SKM-1 treated with dmso at 0.1 percent for 144 hours (cell line): ENCODE results near the gene CHRM3.

Source experiments
- DNase-seq: peaks from one replicate; lab custom pipeline; 2025; ENCODE audit not compliant: unreplicated experiment; lab: John Stamatoyannopoulos, UW

The CHRM3 gene

GRCh38 chr1:239394107-239394506 lies 7.7 kb downstream of the CHRM3 start:
- DNase-seq, result no peak

- no peak for DNase-seq
These were observed 27.5 kb downstream of the CHRM3 start for GRCh38 chr1:239413916-239414315.

GRCh38 chr1:239417221-239417620 lies 30.9 kb downstream of the CHRM3 start:
- no peak for DNase-seq

DNA sequence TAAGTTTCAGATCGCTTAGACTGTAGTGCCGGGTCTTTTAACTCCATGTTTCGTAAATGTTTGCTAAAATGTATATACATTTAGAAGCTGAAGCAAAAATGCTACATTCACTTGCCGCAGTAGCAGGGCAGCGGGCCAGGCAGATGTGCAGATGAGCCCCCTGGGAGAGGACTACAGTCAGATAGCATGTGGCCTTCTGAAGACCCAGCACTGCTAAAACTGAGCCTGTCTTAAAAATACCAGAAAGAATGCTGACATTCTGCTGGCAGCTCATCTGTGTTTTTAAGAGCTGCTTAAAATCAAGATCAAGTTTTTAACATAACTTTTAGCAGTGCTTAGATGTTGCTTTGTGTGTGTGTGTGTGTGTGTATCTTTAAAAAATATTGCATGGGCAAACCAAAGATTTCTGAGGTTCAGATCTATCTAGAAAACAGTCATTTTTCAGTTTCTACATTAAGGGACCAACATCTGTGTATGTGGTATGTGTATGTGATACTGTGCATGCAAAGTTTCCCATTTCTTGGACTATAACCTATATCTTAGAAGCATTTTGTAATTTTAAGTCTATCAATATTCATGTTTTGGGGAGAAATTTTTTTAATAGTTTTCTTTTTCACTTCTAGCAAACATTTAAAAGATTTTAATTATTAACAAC lies 31.7 kb downstream of the CHRM3 start:
- DNase-seq, result no peak

DNA sequence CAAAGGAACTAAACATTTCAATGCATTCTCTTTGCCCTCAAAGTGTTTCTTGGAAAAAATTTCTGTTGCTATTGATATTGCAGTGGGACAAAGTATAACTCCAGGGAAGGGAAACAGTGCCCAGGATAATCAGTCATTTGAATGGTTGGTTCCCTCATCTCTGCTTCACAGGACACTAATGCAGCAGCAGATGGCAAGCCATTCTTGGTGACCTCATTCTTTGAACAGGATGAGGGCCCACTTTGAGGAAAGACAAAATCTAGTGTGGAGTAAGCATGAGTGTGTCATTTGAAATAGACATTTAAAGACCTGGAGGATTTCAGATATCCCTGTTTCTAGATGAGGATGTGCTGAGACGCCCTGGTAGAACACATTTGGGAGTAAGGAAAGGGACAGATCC lies 32.3 kb downstream of the CHRM3 start:
- DNase-seq, result no peak

- no peak for DNase-seq
These were observed 35.4 kb downstream of the CHRM3 start for GRCh38 chr1:239421811-239422210.

DNA sequence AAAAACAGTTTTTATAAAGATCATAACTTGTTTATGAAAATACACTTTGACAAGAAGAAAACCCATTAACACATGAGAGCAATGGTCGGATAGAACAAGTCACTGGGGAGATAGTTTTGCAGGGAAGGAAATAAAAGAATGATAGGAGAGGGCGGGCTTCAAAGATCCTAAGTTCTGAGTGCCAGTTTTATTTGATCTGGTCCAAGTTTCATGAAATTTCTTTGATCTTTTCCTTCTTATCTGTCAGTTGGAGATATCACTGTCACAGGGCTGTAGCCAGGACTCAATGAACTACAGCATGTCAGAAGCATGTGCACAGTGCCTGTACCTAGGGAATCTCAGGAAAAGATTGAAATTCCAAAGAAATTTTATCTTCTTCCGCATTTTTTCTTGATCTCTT lies 36.5 kb downstream of the CHRM3 start:
- no peak for DNase-seq

GRCh38 chr1:239426821-239427475 lies 40.6 kb downstream of the CHRM3 start:
- peak; percentile 44 for DNase-seq

DNA sequence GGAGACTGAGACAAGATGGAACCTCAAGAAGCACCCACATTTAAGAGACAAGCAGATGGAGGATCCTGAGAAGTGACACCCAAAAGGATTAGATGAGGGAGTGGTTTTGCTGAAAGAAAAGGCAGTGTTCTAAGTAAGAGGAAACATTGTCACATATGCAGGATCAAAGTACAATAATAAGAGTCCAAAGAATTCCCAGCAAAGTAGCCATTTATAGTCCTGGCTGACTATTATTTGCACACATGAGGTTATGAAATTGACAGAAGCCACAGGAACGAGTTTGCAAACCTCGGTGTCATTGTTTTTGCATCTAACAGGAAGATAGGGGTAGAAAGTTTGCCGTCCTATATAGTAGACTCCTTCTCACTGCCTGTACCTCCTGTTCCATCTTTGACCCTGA lies 41.3 kb downstream of the CHRM3 start:
- DNase-seq, result no peak

DNA sequence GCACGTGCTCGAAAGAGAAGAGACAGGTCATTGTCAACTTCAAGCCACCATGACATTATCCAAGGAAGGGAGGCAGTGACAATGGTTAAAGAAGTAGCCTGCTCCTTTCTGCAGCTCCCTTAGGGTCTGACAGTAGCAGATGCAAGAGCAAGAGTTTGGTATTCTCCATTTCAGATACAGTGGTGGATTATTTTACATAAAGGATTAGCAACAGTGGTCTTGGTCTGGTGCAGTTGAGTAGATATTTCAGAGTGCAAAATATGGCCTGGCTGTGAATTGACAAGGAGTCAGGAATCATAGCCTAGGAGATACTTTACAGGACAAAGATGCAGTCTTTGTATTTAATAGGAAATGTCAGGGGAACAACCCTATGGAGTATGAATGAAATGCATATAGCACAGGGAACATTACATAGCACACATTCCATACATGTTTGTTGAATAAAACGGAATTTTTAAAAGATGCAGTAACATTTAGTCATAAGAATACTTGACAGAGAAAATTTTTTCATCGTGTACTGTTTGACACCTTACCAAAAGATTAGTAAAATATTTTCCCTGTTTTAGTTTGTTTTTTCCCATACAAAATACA lies 41.8 kb downstream of the CHRM3 start:
- DNase-seq, result no peak

- DNase-seq, result no peak
These were observed 42.8 kb downstream of the CHRM3 start for GRCh38 chr1:239429163-239429562.

DNA sequence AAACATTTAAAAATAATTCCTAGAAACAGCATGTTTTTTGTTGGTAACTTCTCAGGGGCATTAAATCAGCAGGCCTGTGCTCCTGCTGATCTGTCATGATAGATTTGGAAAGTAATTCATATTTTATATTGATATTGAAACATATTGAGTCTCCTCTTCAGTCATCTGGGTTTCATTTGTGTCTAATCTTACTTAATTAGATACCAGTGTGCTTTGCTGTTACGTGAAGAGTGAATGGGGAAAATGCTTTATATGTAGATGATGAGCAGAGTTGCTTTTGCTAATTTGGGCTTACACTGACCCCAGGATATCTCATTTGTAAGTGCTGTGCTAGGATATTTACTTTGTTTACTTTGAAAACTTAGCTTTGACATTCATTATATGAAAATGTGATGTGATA lies 45.9 kb downstream of the CHRM3 start:
- no peak for DNase-seq

- no peak for DNase-seq
These were observed 47.8 kb downstream of the CHRM3 start for GRCh38 chr1:239434181-239434580.
